WI38 (cell line): Measurements from ENCODE around the gene FBP1.

ENCODE experiments used
- H3K4me3 ChIP-seq: 2 replicates; pipeline ENCODE4 v1.5.1; 2011; ENCODE audit warnings: low read depth, mild to moderate bottlenecking, control low read depth, low read length
- CTCF ChIP-seq: IDR thresholded peaks from 2 replicates; pipeline ENCODE4 v1.5.1; 2012; ENCODE audit warnings: low read depth, mild to moderate bottlenecking, control low read depth, low read length

Gene FBP1

GRCh38 chr9:94619026-94619425 lies 20.3 kb downstream of the FBP1 start:
- no peak overlapping the region for H3K4me3 ChIP-seq
- no peak for TF ChIP-seq CTCF

- TF ChIP-seq CTCF, result no peak
- H3K4me3 ChIP-seq, result no peak overlapping the region
These were observed 26.3 kb downstream of the FBP1 start for GRCh38 chr9:94613003-94613402.

GRCh38 chr9:94612071-94612470 lies 27.2 kb downstream of the FBP1 start:
- no peak overlapping the region for H3K4me3 ChIP-seq
- TF ChIP-seq CTCF, result no peak

GRCh38 chr9:94611638-94612068 lies 27.7 kb downstream of the FBP1 start:
- no peak overlapping the region for H3K4me3 ChIP-seq
- TF ChIP-seq CTCF, result no peak

- TF ChIP-seq CTCF, result no peak
- no peak overlapping the region for H3K4me3 ChIP-seq
These were observed 29.1 kb downstream of the FBP1 start for GRCh38 chr9:94610181-94610606.

- no peak for TF ChIP-seq CTCF
- H3K4me3 ChIP-seq, result no peak overlapping the region
These were observed 32.0 kb downstream of the FBP1 start for GRCh38 chr9:94607423-94607691.

- no peak for TF ChIP-seq CTCF
- no peak overlapping the region for H3K4me3 ChIP-seq
These were observed 32.5 kb downstream of the FBP1 start for GRCh38 chr9:94606646-94607422.
